ENCODE data around the gene TAGLN. TPM values are rescaled to one million over a fixed set of nuclear protein-coding genes. Genes with fewer than 3 reads are reported as not detected.

The TAGLN gene
- total and polyA plus RNA-seq, 4 donors: 4,857 to 13,815 (median 11,407) TPM

GRCh38 chr11:117232092-117232878, 33.1 kb downstream of the TAGLN start, which contains the start of gene RNF214:
Gene RNF214, plus strand, starts transcription at chr11:117232671. Its CDS starts 1,602 bp downstream, at chr11:117234273.
- peaks cover 0 to 3% of the 10 kb centered on the region in 2 donors for H3K36me3 ChIP-seq (ENCODE audit: control insufficient read depth in 1 of 2, insufficient read depth in 2 of 2, low read length in 1 of 2)
- ATAC-seq (ENCODE audit: low FRiP score) (peak; percentile 92), DNase-seq (peak; percentile 82 to 93)
- peak within 1 kb of the TSS; percentile 89 to 91 for H3K4me3 ChIP-seq (ENCODE audit: low read length in 2 of 2)
- intact Hi-C loops (cut with DNase I): loop anchor here (5.0 to 10.0 kb wide), 5 partner anchors 85 to 445 kb away; partner anchors contain the start of genes BACE1 (in 1 of the 2), CEP164 (in 1 of the 2), PAFAH1B2 (in 1 of the 2) and ZPR1 (in 1 of the 2)
- 1% methylated on average over 37 to 94 of the region's 94 CpGs for WGBS, 2 donors
- peaks cover 0 to 4% of the 10 kb centered on the region in 2 donors for H3K4me1 ChIP-seq (ENCODE audit: control insufficient read depth in 1 of 2, insufficient read depth in 2 of 2, low read length in 2 of 2)
- no peaks in the 10 kb centered on the region for H3K9me3 ChIP-seq (ENCODE audit: control insufficient read depth, low read length)
- H3K27me3 ChIP-seq (ENCODE audit: control insufficient read depth in 1 of 2, insufficient read depth in 2 of 2, low read length in 1 of 2): no peaks in the 10 kb centered on the region
- peak within 1 kb of the TSS; percentile 74 to 78 for H3K27ac ChIP-seq (ENCODE audit: low read depth in 1 of 2, low read length in 2 of 2)

GRCh38 chr11:117232911-117233409, 33.8 kb downstream of the TAGLN start:
- peak in 1 of 2 donors; percentile 67 for DNase-seq
- intact Hi-C loops (cut with DNase I): loop anchor here (5.0 to 10.0 kb wide), 5 partner anchors 84 to 446 kb away; partner anchors contain the start of genes BACE1 (in 1 of the 2), CEP164 (in 1 of the 2), PAFAH1B2 (in 1 of the 2) and ZPR1 (in 1 of the 2)
- Histone ChIP-seq H3K27me3 (ENCODE audit: control insufficient read depth in 1 of 2, insufficient read depth in 2 of 2, low read length in 1 of 2) (no peaks in the 10 kb centered on the region), H3K4me3 (ENCODE audit: low read length in 2 of 2) (peak overlapping the region; percentile 89 to 91), H3K4me1 (ENCODE audit: control insufficient read depth in 1 of 2, insufficient read depth in 2 of 2, low read length in 2 of 2) (peaks cover 0 to 4% of the 10 kb centered on the region in 2 donors), H3K9me3 (ENCODE audit: control insufficient read depth, low read length) (no peaks in the 10 kb centered on the region), H3K27ac (ENCODE audit: low read depth in 1 of 2, low read length in 2 of 2) (peak overlapping the region in 1 of 2 donors; percentile 58), H3K36me3 (ENCODE audit: control insufficient read depth in 1 of 2, insufficient read depth in 2 of 2, low read length in 1 of 2) (peaks cover 0 to 3% of the 10 kb centered on the region in 2 donors)
- WGBS, 2 donors: 1 to 2% methylated on average over 21 to 27 of the region's 27 CpGs
- ATAC-seq (ENCODE audit: low FRiP score): peak; percentile 33

GRCh38 chr11:117238221-117238620, 39.1 kb downstream of the TAGLN start:
- intact Hi-C loops (cut with DNase I): loop anchor here in 1 of 2 donors (10.0 kb wide), 1 partner anchor 93 kb away; the partner anchor contains the start of gene PAFAH1B2
- Histone ChIP-seq H3K27ac (ENCODE audit: low read depth in 1 of 2, low read length in 2 of 2) (no peak overlapping the region), H3K4me1 (ENCODE audit: control insufficient read depth in 1 of 2, insufficient read depth in 2 of 2, low read length in 2 of 2) (peaks cover 0 to 3% of the 10 kb centered on the region in 2 donors), H3K9me3 (ENCODE audit: control insufficient read depth, low read length) (no peaks in the 10 kb centered on the region), H3K27me3 (ENCODE audit: control insufficient read depth in 1 of 2, insufficient read depth in 2 of 2, low read length in 1 of 2) (no peaks in the 10 kb centered on the region), H3K36me3 (ENCODE audit: control insufficient read depth in 1 of 2, insufficient read depth in 2 of 2, low read length in 1 of 2) (peaks cover 0 to 8% of the 10 kb centered on the region in 2 donors), H3K4me3 (ENCODE audit: low read length in 2 of 2) (no peak overlapping the region)
- DNase-seq: no peak
- ATAC-seq (ENCODE audit: low FRiP score): no peak
- 85 to 94% methylated on average over 5 of the region's 5 CpGs for WGBS, 2 donors

GRCh38 chr11:117239295-117239694, 40.1 kb downstream of the TAGLN start:
- peaks cover 2 to 8% of the 10 kb centered on the region in 2 donors for H3K36me3 ChIP-seq (ENCODE audit: control insufficient read depth in 1 of 2, insufficient read depth in 2 of 2, low read length in 1 of 2)

GRCh38 chr11:117248341-117248740, 49.2 kb downstream of the TAGLN start:
- no peaks in the 10 kb centered on the region for H3K27me3 ChIP-seq (ENCODE audit: control insufficient read depth in 1 of 2, insufficient read depth in 2 of 2, low read length in 1 of 2)
- DNase-seq (no peak), ATAC-seq (ENCODE audit: low FRiP score) (no peak)
- WGBS, 2 donors: 84 to 88% methylated on average over 4 of the region's 4 CpGs
- H3K4me1 ChIP-seq (ENCODE audit: control insufficient read depth in 1 of 2, insufficient read depth in 2 of 2, low read length in 2 of 2): no peaks in the 10 kb centered on the region
- peaks cover 2 to 11% of the 10 kb centered on the region in 2 donors for H3K36me3 ChIP-seq (ENCODE audit: control insufficient read depth in 1 of 2, insufficient read depth in 2 of 2, low read length in 1 of 2)
- H3K27ac ChIP-seq (ENCODE audit: low read depth in 1 of 2, low read length in 2 of 2): no peak overlapping the region
- H3K9me3 ChIP-seq (ENCODE audit: control insufficient read depth, low read length): no peaks in the 10 kb centered on the region
- H3K4me3 ChIP-seq (ENCODE audit: low read length in 2 of 2): no peak overlapping the region
- intact Hi-C loops (cut with DNase I): no loop called here

More at GRCh38 chr11:117239295-117239694, 40.1 kb downstream of the TAGLN start:
- no peaks in the 10 kb centered on the region for H3K27me3 ChIP-seq (ENCODE audit: control insufficient read depth in 1 of 2, insufficient read depth in 2 of 2, low read length in 1 of 2)
- DNase-seq (no peak), ATAC-seq (ENCODE audit: low FRiP score) (no peak)
- H3K27ac ChIP-seq (ENCODE audit: low read depth in 1 of 2, low read length in 2 of 2): no peak overlapping the region
- intact Hi-C loops (cut with DNase I): loop anchor here in 1 of 2 donors (10.0 kb wide), 1 partner anchor 94 kb away; the partner anchor contains the start of gene PAFAH1B2
- H3K4me3 ChIP-seq (ENCODE audit: low read length in 2 of 2): no peak overlapping the region
- no peaks in the 10 kb centered on the region for H3K9me3 ChIP-seq (ENCODE audit: control insufficient read depth, low read length)
- WGBS, 2 donors: 74 to 78% methylated on average over 6 of the region's 6 CpGs
- no peaks in the 10 kb centered on the region for H3K4me1 ChIP-seq (ENCODE audit: control insufficient read depth in 1 of 2, insufficient read depth in 2 of 2, low read length in 2 of 2)

GRCh38 chr11:117249571-117249970, 50.4 kb downstream of the TAGLN start:
- intact Hi-C loops (cut with DNase I): no loop called here
- Histone ChIP-seq H3K27ac (ENCODE audit: low read depth in 1 of 2, low read length in 2 of 2) (no peak overlapping the region), H3K27me3 (ENCODE audit: control insufficient read depth in 1 of 2, insufficient read depth in 2 of 2, low read length in 1 of 2) (no peaks in the 10 kb centered on the region), H3K9me3 (ENCODE audit: control insufficient read depth, low read length) (no peaks in the 10 kb centered on the region), H3K4me3 (ENCODE audit: low read length in 2 of 2) (no peak overlapping the region), H3K36me3 (ENCODE audit: control insufficient read depth in 1 of 2, insufficient read depth in 2 of 2, low read length in 1 of 2) (peaks cover 2 to 8% of the 10 kb centered on the region in 2 donors), H3K4me1 (ENCODE audit: control insufficient read depth in 1 of 2, insufficient read depth in 2 of 2, low read length in 2 of 2) (no peaks in the 10 kb centered on the region)
- 88% methylated on average over 4 of the region's 4 CpGs for WGBS, 2 donors
- ATAC-seq (ENCODE audit: low FRiP score) (no peak), DNase-seq (no peak)

- Histone ChIP-seq H3K27me3 (ENCODE audit: control insufficient read depth in 1 of 2, insufficient read depth in 2 of 2, low read length in 1 of 2) (no peaks in the 10 kb centered on the region), H3K9me3 (ENCODE audit: control insufficient read depth, low read length) (no peaks in the 10 kb centered on the region), H3K36me3 (ENCODE audit: control insufficient read depth in 1 of 2, insufficient read depth in 2 of 2, low read length in 1 of 2) (peaks cover 1 to 8% of the 10 kb centered on the region in 2 donors), H3K4me1 (ENCODE audit: control insufficient read depth in 1 of 2, insufficient read depth in 2 of 2, low read length in 2 of 2) (no peaks in the 10 kb centered on the region), H3K27ac (ENCODE audit: low read depth in 1 of 2, low read length in 2 of 2) (no peak overlapping the region), H3K4me3 (ENCODE audit: low read length in 2 of 2) (no peak overlapping the region)
- 87 to 88% methylated on average over 9 to 10 of the region's 10 CpGs for WGBS, 2 donors
- ATAC-seq (ENCODE audit: low FRiP score): no peak
- DNase-seq: no peak
- intact Hi-C loops (cut with DNase I): no loop called here
Measured at GRCh38 chr11:117251506-117251905, 52.3 kb downstream of the TAGLN start.

GRCh38 chr11:117255966-117256365, 56.8 kb downstream of the TAGLN start:
- H3K9me3 ChIP-seq (ENCODE audit: control insufficient read depth, low read length): no peaks in the 10 kb centered on the region
- no peak for ATAC-seq (ENCODE audit: low FRiP score)
- H3K27me3 ChIP-seq (ENCODE audit: control insufficient read depth in 1 of 2, insufficient read depth in 2 of 2, low read length in 1 of 2): no peaks in the 10 kb centered on the region
- intact Hi-C loops (cut with DNase I): no loop called here
- H3K4me1 ChIP-seq (ENCODE audit: control insufficient read depth in 1 of 2, insufficient read depth in 2 of 2, low read length in 2 of 2): no peaks in the 10 kb centered on the region
- no peak overlapping the region for H3K4me3 ChIP-seq (ENCODE audit: low read length in 2 of 2)
- peaks cover 1 to 3% of the 10 kb centered on the region in 2 donors for H3K36me3 ChIP-seq (ENCODE audit: control insufficient read depth in 1 of 2, insufficient read depth in 2 of 2, low read length in 1 of 2)
- DNase-seq: no peak
- no peak overlapping the region for H3K27ac ChIP-seq (ENCODE audit: low read depth in 1 of 2, low read length in 2 of 2)
- 74 to 77% methylated on average over 3 of the region's 3 CpGs for WGBS, 2 donors
